AG04449 (cell line): Measurements from ENCODE around the gene JCAD.

Experiments used
- CTCF ChIA-PET: fragments of 350-600 bp; formaldehyde crosslinking; extraction: SDS; loops from one replicate; lab custom pipeline; 2021; ENCODE audit warnings: antibody characterized with exemption; lab: Yijun Ruan, JAX
- POLR2A ChIA-PET: fragments of 400-600, 350-600 bp; formaldehyde crosslinking; extraction: SDS; loops from one replicate; lab custom pipeline; 2020; ENCODE audit warnings: antibody characterized with exemption, inconsistent platforms; lab: Yijun Ruan, JAX
- DNase-seq: peaks from one replicate; pipeline ENCODE4 v3.0.0-alpha.2; 2010; ENCODE audit warnings: low read depth, low spot score
- H3K4me3 ChIP-seq: 2 replicates; pipeline ENCODE4 v1.5.1; 2011; ENCODE audit warnings: low read depth, mild to moderate bottlenecking, control low read depth, low read length
- CTCF ChIP-seq: IDR thresholded peaks from one replicate; pipeline ENCODE4 v1.5.1; 2011; ENCODE audit warnings: mild to moderate bottlenecking, moderate library complexity, low read length, control low read depth, inconsistent platforms; ENCODE audit not compliant: insufficient read depth; ENCODE audit errors: missing control alignments

JCAD gene

DNA sequence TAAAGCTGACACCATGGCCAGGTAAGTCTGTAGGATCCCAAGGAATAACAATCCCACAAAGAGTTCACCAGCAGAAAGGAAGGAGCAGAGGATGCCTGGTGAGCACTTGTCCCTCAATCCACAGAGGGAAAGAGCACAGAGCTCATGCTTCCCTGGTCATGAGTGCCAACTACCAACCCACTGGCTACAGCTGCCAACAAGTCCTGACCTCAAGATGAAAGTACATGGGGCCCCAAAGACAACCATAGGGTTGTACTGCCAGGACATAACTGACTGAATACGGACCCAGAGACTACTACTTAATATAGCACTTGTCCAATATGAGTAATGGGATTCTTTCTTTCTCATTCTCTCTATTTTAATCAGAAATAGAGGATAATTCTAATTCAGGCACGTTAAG is 83.3 kb downstream of the JCAD start:
- CTCF ChIA-PET: interaction anchor here (15.2 kb wide), 1 partner anchor 22 kb away, joined by 164 read pairs; no protein-coding TSS in a partner anchor
- no peak for DNase-seq
- no peak for TF ChIP-seq CTCF
- H3K4me3 ChIP-seq: no peak overlapping the region
- POLR2A ChIA-PET: no interaction called here

DNA sequence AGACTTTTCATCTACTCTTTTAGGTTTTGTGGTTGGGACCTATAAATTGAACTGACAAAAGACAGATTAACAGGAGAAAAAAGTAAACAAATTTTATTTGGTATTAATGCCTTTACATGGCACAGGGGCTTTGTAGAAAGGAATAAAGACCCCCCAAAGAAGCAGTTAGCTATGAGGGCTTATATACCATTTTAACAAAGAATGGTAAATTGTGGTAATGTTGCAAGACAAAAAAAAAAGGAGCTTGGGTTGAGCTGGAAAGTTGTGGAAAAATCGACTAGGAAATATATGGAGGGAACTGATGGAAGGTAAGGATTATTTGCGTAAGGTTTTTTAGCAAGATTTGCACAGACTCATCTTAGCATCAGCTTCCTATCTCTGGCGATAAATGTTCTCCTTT is 84.6 kb downstream of the JCAD start:
- CTCF ChIA-PET: no interaction called here

GRCh38 chr10:29973921-29974320 is 85.5 kb downstream of the JCAD start:
- TF ChIP-seq CTCF: no peak
- POLR2A ChIA-PET: no interaction called here
- no peak overlapping the region for H3K4me3 ChIP-seq
- CTCF ChIA-PET: interaction anchor here (1.0 to 1.7 kb wide), 4 partner anchors 13 to 617 kb away, joined by 3 to 4 read pairs (median 4); no protein-coding TSS in a partner anchor
- DNase-seq: no peak

More for the DNA sequence above, 84.6 kb downstream of the JCAD start:
- no peak for TF ChIP-seq CTCF
- POLR2A ChIA-PET: no interaction called here
- DNase-seq: no peak
- no peak overlapping the region for H3K4me3 ChIP-seq

DNA sequence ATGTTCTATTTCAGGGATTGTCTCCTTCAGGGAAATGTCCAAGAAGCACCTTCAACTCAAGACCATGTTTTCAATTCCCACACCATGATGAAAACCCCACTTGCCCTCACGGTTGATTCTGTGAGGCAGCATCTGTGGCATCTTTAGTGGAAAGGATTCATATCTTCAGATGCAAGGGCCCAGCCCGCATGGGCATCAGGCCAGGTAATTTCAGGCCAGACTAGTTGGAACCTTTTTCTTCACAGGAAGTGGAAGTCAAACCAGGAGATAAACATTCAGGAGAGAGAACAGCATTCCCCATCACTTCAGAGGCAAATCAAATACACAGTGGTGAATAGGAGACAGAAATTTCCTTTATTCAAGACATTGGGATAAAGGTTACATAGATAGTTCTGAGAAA is 88.8 kb downstream of the JCAD start:
- DNase-seq: no peak
- ChIA-PET CTCF (interaction anchor here (1.4 kb wide), 1 partner anchor 389 kb away, joined by 3 read pairs; no protein-coding TSS in a partner anchor), POLR2A (no interaction called here)
- H3K4me3 ChIP-seq: no peak overlapping the region
- TF ChIP-seq CTCF: no peak

DNA sequence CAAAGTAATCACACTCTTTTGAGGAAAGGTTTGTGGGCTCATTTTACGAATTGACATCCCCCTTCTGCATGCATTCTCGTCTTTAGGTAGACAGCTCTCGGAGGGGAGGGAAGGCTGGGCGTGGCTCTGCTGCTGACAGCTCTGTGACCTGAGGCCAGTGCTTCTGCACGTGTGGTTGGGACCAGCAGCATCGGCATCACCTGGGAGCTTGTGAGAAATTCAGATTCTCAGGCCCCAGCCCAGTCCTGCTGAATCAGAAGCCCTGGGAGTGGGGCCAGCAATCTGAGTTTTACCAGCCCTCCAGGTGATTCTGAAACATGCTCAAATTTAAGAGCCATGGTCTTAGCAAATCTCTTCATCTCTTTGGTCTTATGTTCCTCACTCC is 89.4 kb downstream of the JCAD start:
- POLR2A ChIA-PET: no interaction called here
- TF ChIP-seq CTCF: no peak
- no peak for DNase-seq
- no peak overlapping the region for H3K4me3 ChIP-seq
- CTCF ChIA-PET: interaction anchor here (0.7 kb wide), 1 partner anchor 28 kb away, joined by 3 read pairs; no protein-coding TSS in a partner anchor

DNA sequence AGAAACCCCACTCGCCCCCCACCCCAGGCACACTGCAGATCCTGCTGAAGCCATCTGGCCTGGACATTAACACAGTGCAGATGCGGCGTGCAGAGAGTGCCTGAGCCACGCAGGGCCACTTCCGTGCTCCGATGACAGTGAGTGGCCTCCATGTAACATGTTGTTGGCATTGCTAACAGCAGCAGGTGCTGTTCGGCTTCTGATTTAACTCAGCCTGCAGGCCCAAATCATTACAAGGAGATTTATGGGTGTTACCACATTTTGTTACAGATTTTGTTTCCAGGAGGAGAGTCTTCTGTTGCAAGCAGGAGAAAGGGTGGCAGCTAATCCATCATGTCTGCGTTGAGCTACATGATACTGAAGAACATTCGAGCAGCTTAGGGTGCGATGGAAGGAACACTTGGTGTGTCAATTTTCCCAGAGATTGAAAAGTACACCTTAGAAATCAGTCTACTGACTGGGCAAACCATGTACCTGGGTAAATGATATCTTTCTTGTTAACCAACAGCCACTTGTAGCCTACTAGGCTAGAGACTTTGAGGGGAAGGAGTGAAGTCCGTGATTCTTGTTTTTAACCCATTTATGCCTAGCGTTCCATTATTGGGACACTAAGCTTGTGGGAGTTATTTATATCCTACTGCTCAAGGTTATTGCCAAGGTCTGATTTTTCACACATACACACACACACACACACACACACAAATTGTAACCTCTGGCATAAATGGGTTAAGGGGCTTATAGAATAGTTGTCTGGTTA is 90.0 kb downstream of the JCAD start:
- CTCF ChIA-PET: interaction anchor here (0.7 kb wide), 1 partner anchor 29 kb away, joined by 3 read pairs; no protein-coding TSS in a partner anchor

More for the DNA sequence above, 90.0 kb downstream of the JCAD start:
- no peak overlapping the region for H3K4me3 ChIP-seq
- POLR2A ChIA-PET: no interaction called here
- no peak for TF ChIP-seq CTCF
- no peak for DNase-seq
